Dermis blood vessel endothelial cell (primary cell): Measurements from ENCODE around the gene PRSS8. TPM values are rescaled to one million over a fixed set of nuclear protein-coding genes. Genes with fewer than 3 reads are reported as not detected.
"Not testable (repeated sequence)": the region's sequence is repeated elsewhere in the genome, so short reads cannot be mapped to it uniquely, and the experiment has no call there.

Experiments
- DNase-seq: peaks from one replicate; pipeline ENCODE4 v3.0.0; 2010
- total RNA-seq: library from RNA; depleted of rRNA; stranded (reverse); fragments of >200 nt; gene quantifications from 2 replicates; pipeline ENCODE4 v1.2.3, GENCODE V29; 2014

PRSS8 gene
- total RNA-seq, result not detected in 2 replicates

GRCh38 chr16:31135535-31136286 is at the start of gene PRSS8:
Gene PRSS8 (minus strand): TSS chr16:31135727. CDS start chr16:31135498, 229 bp downstream.
- DNase-seq, result no peak

GRCh38 chr16:31184888-31185287 is 49.4 kb upstream of the PRSS8 start:
- no peak for DNase-seq

- DNase-seq, result no peak
These were observed 48.2 kb upstream of the PRSS8 start for GRCh38 chr16:31183432-31184428.

- no peak for DNase-seq
These were observed 46.9 kb upstream of the PRSS8 start for GRCh38 chr16:31182391-31182790.

GRCh38 chr16:31181102-31181830 is 45.7 kb upstream of the PRSS8 start:
- DNase-seq, result peak; percentile 52

GRCh38 chr16:31179747-31180459 is 44.4 kb upstream of the PRSS8 start, which contains the start of gene FUS:
Gene FUS (plus strand): TSS chr16:31180139. CDS start chr16:31180215, 76 bp downstream.
- DNase-seq, result peak; percentile 93

- no peak for DNase-seq
These were observed 43.8 kb upstream of the PRSS8 start for GRCh38 chr16:31179219-31179746.

GRCh38 chr16:31177136-31177535 is 41.6 kb upstream of the PRSS8 start:
- DNase-seq, result no peak

- DNase-seq, result not testable (repeated sequence)
These were observed 34.5 kb upstream of the PRSS8 start for GRCh38 chr16:31170048-31170447.

- no peak for DNase-seq
These were observed 33.3 kb upstream of the PRSS8 start for GRCh38 chr16:31168848-31169247.

GRCh38 chr16:31167315-31167714 is 31.8 kb upstream of the PRSS8 start:
- no peak for DNase-seq

- no peak for DNase-seq
These were observed 21.6 kb upstream of the PRSS8 start for GRCh38 chr16:31157136-31157535.

- DNase-seq, result not testable (repeated sequence)
These were observed 15.4 kb upstream of the PRSS8 start for GRCh38 chr16:31150976-31151375.

- DNase-seq, result no peak
These were observed 14.7 kb upstream of the PRSS8 start, which contains the start of gene PRSS36 for GRCh38 chr16:31149894-31150890. Gene PRSS36 (minus strand): TSS chr16:31150066. CDS start chr16:31150035, 31 bp downstream.

- DNase-seq, result no peak
These were observed 13.8 kb upstream of the PRSS8 start for GRCh38 chr16:31149332-31149731.

GRCh38 chr16:31148896-31149295 is 13.4 kb upstream of the PRSS8 start:
- no peak for DNase-seq

- no peak for DNase-seq
These were observed 12.8 kb upstream of the PRSS8 start for GRCh38 chr16:31148281-31148728.

GRCh38 chr16:31147574-31147973 is 12.0 kb upstream of the PRSS8 start:
- DNase-seq, result no peak

GRCh38 chr16:31145398-31145990 is 10.0 kb upstream of the PRSS8 start:
- DNase-seq, result no peak

GRCh38 chr16:31144418-31144817 is 8.9 kb upstream of the PRSS8 start:
- not testable (repeated sequence) for DNase-seq
